ENCODE data around the gene PUM1.
"Not testable (repeated sequence)": the region's sequence is repeated elsewhere in the genome, so short reads cannot be mapped to it uniquely, and the experiment has no call there.

Gene PUM1

GRCh38 chr1:30982431-30982830, 83.1 kb downstream of the PUM1 start:
- DNase-seq (no peak), ATAC-seq (no peak)
- Mint-ChIP-seq H3K9me3 (no peaks in the 10 kb centered on the region), H3K4me1 (peaks cover 42% of the 10 kb centered on the region), H3K27me3 (no peaks in the 10 kb centered on the region), H3K27ac (no peak overlapping the region), H3K36me3 (ENCODE audit: low read depth) (peaks cover 53% of the 10 kb centered on the region), H3K4me3 (no peak overlapping the region)

GRCh38 chr1:30981172-30981571, 84.3 kb downstream of the PUM1 start:
- Mint-ChIP-seq H3K27me3 (no peaks in the 10 kb centered on the region), H3K4me3 (no peak overlapping the region), H3K27ac (no peak overlapping the region), H3K4me1 (peaks cover 49% of the 10 kb centered on the region), H3K9me3 (no peaks in the 10 kb centered on the region), H3K36me3 (ENCODE audit: low read depth) (peaks cover 62% of the 10 kb centered on the region)
- DNase-seq (no peak), ATAC-seq (no peak)

- no peak for DNase-seq
- Mint-ChIP-seq H3K36me3 (ENCODE audit: low read depth) (peaks cover 59% of the 10 kb centered on the region), H3K27me3 (no peaks in the 10 kb centered on the region), H3K4me1 (peaks cover 37% of the 10 kb centered on the region), H3K9me3 (no peaks in the 10 kb centered on the region), H3K4me3 (no peak overlapping the region), H3K27ac (peak overlapping the region; percentile 54)
- ATAC-seq, result no peak
These were observed 88.0 kb downstream of the PUM1 start for GRCh38 chr1:30977511-30977910.

DNA sequence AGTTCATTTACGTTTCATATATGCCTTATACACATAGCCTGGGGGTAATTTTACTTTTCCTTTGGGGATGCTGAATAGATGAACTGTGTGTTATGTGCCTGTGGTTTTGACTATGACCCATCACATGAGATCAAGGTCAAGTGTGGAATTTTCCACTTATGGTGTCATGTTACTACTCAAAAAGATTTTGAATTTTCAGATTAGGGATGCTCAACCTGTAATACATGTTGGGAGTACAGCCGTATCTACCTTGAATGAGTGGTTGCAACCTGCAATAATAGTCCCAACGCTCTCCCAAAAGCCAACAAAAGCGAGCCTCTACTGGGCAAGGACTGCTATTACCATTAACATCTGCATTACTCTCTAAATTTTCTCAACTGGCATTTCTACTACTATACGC, 88.4 kb downstream of the PUM1 start:
- Mint-ChIP-seq H3K9me3 (no peaks in the 10 kb centered on the region), H3K4me1 (peaks cover 33% of the 10 kb centered on the region), H3K4me3 (no peak overlapping the region), H3K27ac (peak overlapping the region; percentile 54), H3K36me3 (ENCODE audit: low read depth) (peaks cover 55% of the 10 kb centered on the region), H3K27me3 (no peaks in the 10 kb centered on the region)
- peak; percentile 71 for ATAC-seq
- no peak for DNase-seq

- DNase-seq (no peak), ATAC-seq (no peak)
- Mint-ChIP-seq H3K27ac (peak overlapping the region; percentile 61), H3K4me1 (peaks cover 33% of the 10 kb centered on the region), H3K9me3 (no peaks in the 10 kb centered on the region), H3K27me3 (no peaks in the 10 kb centered on the region), H3K4me3 (no peak overlapping the region), H3K36me3 (ENCODE audit: low read depth) (peaks cover 59% of the 10 kb centered on the region)
These were observed 89.4 kb downstream of the PUM1 start for GRCh38 chr1:30976143-30976542.

GRCh38 chr1:30975217-30975616, 90.3 kb downstream of the PUM1 start:
- no peaks in the 10 kb centered on the region for H3K27me3 Mint-ChIP-seq
- DNase-seq, result no peak
- no peak overlapping the region for H3K27ac Mint-ChIP-seq
- H3K4me1 Mint-ChIP-seq, result peaks cover 35% of the 10 kb centered on the region
- peaks cover 56% of the 10 kb centered on the region for H3K36me3 Mint-ChIP-seq (ENCODE audit: low read depth)
- no peaks in the 10 kb centered on the region for H3K9me3 Mint-ChIP-seq
- ATAC-seq, result no peak
- H3K4me3 Mint-ChIP-seq, result no peak overlapping the region

DNA sequence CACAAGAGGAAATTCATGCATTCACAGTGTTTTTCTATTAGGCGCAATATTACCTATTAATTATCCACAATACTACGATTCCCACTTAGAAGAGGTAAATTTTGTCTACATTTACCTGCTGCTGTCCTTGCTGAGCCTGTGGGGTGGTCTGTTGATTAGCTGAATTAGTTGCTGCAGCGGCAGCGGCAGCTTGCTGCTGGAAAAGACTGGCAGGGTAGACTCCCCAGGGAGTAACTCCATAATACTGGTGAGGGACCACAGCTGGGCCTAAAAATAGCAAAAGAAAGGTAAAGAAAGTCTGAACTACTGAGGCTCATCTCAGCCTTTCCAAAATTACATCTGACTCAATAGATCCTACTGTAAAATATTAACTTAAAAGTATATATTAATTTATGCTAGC, 91.0 kb downstream of the PUM1 start:
- no peak overlapping the region for H3K27ac Mint-ChIP-seq
- ATAC-seq, result no peak
- H3K9me3 Mint-ChIP-seq, result no peaks in the 10 kb centered on the region
- H3K4me3 Mint-ChIP-seq, result no peak overlapping the region
- peaks cover 56% of the 10 kb centered on the region for H3K36me3 Mint-ChIP-seq (ENCODE audit: low read depth)
- H3K4me1 Mint-ChIP-seq, result peaks cover 36% of the 10 kb centered on the region
- no peak for DNase-seq
- H3K27me3 Mint-ChIP-seq, result no peaks in the 10 kb centered on the region

GRCh38 chr1:30972349-30972748, 93.2 kb downstream of the PUM1 start:
- H3K9me3 Mint-ChIP-seq, result not testable (repeated sequence)

GRCh38 chr1:30971496-30971895, 94.0 kb downstream of the PUM1 start:
- no peak for ATAC-seq
- H3K36me3 Mint-ChIP-seq (ENCODE audit: low read depth), result peaks cover 57% of the 10 kb centered on the region
- H3K4me1 Mint-ChIP-seq, result peaks cover 16% of the 10 kb centered on the region
- no peaks in the 10 kb centered on the region for H3K9me3 Mint-ChIP-seq
- H3K4me3 Mint-ChIP-seq, result no peak overlapping the region
- H3K27ac Mint-ChIP-seq, result peak overlapping the region; percentile 49
- DNase-seq, result no peak
- no peaks in the 10 kb centered on the region for H3K27me3 Mint-ChIP-seq

More at GRCh38 chr1:30972349-30972748, 93.2 kb downstream of the PUM1 start:
- not testable (repeated sequence) for H3K27ac Mint-ChIP-seq, DNase-seq, H3K27me3 Mint-ChIP-seq, H3K4me3 Mint-ChIP-seq, ATAC-seq
- Mint-ChIP-seq H3K36me3 (ENCODE audit: low read depth) (peaks cover 57% of the 10 kb centered on the region), H3K4me1 (peaks cover 23% of the 10 kb centered on the region)

DNA sequence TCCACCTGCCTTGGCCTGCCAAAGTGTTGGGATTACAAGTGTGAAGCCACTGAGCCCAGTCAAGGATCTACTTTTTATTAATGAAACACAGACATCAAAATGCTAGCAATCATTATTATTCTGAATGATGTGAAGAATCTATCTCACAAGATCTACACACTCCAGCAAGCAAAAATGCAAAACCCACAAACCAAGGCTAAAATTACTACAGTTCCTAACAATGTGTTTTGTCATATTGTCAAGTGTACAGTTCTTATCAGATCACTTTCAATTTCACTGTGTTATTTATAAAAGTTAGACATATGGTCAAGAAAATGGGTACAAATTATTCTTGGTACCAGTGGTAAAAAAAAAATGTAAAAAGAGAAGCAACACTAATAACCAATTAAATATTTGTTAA, 95.6 kb downstream of the PUM1 start:
- peaks cover 10% of the 10 kb centered on the region for H3K4me1 Mint-ChIP-seq
- no peaks in the 10 kb centered on the region for H3K9me3 Mint-ChIP-seq
- ATAC-seq, result no peak
- no peak overlapping the region for H3K4me3 Mint-ChIP-seq
- no peaks in the 10 kb centered on the region for H3K27me3 Mint-ChIP-seq
- H3K27ac Mint-ChIP-seq, result no peak overlapping the region
- H3K36me3 Mint-ChIP-seq (ENCODE audit: low read depth), result peaks cover 58% of the 10 kb centered on the region
- no peak for DNase-seq

GRCh38 chr1:30968220-30968971, 97.1 kb downstream of the PUM1 start:
- no peaks in the 10 kb centered on the region for H3K9me3 Mint-ChIP-seq
- H3K4me3 Mint-ChIP-seq, result no peak overlapping the region
- peaks cover 10% of the 10 kb centered on the region for H3K4me1 Mint-ChIP-seq
- no peaks in the 10 kb centered on the region for H3K27me3 Mint-ChIP-seq
- peaks cover 63% of the 10 kb centered on the region for H3K36me3 Mint-ChIP-seq (ENCODE audit: low read depth)
- no peak for DNase-seq
- ATAC-seq, result no peak
- peak overlapping the region; percentile 43 for H3K27ac Mint-ChIP-seq

- no peak overlapping the region for H3K4me3 Mint-ChIP-seq
- DNase-seq, result no peak
- H3K27ac Mint-ChIP-seq, result peak overlapping the region; percentile 29
- H3K36me3 Mint-ChIP-seq (ENCODE audit: low read depth), result peaks cover 73% of the 10 kb centered on the region
- peaks cover 10% of the 10 kb centered on the region for H3K4me1 Mint-ChIP-seq
- ATAC-seq, result no peak
- no peaks in the 10 kb centered on the region for H3K27me3 Mint-ChIP-seq
- no peaks in the 10 kb centered on the region for H3K9me3 Mint-ChIP-seq
These were observed 98.7 kb downstream of the PUM1 start for GRCh38 chr1:30966690-30967369.

DNA sequence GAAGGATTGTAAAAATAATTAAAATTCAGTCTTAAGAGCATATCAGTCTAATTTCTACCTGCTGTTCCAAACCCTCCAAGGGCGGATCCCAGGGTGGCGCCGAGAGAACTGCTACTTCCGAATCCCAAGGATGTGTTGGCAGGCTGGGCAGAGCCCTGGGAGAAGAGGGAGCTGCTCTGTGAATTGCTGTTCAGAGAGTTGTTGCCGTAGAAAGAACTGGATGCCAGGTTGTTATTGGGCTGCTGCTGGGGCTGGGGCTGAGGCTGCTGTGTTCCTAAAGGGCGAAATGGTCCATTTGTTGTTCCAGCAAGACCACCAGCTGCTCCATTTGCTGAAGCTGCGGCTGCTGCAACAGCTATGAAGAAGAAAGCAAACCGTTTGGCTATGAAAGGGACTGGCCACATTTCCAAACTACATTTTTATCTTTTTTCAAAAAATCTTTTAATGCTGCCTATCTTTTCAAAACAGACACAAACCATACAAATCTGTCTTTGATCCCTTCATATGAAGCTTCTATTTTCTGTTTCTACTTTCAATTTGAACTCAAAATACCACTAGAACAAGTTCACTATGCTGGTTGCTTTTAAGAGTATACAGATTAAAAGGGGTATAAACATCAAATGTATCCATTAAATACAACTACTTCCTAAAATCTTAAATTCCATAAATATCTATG, 99.5 kb downstream of the PUM1 start:
- H3K27me3 Mint-ChIP-seq, result no peaks in the 10 kb centered on the region
- H3K9me3 Mint-ChIP-seq, result no peaks in the 10 kb centered on the region
- H3K36me3 Mint-ChIP-seq (ENCODE audit: low read depth), result peaks cover 69% of the 10 kb centered on the region
- H3K4me1 Mint-ChIP-seq, result peaks cover 10% of the 10 kb centered on the region
- no peak overlapping the region for H3K27ac Mint-ChIP-seq
- no peak for DNase-seq
- ATAC-seq, result no peak
- H3K4me3 Mint-ChIP-seq, result no peak overlapping the region

DNA sequence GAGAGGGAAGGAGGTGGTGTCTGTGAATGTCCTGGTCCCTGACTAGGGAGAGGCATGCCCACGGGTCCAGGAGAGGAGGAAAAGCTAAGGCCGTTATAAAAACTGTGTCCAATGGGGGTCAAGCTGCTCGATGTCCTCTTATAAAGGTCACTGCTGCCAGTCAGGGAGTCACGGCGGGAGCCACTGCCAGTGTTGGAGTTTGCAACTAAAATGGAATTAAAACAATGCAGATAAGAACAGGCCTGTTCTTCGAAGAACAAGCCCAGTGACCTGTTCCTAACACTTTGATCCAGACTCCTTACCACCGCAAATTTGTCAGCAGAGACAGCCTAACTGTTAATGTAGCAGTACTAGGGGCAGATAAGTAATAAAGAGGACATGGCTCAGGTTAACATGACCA, 100.8 kb downstream of the PUM1 start:
- no peak for DNase-seq
- peaks cover 5% of the 10 kb centered on the region for H3K4me1 Mint-ChIP-seq
- H3K27me3 Mint-ChIP-seq, result no peaks in the 10 kb centered on the region
- ATAC-seq, result no peak
- H3K4me3 Mint-ChIP-seq, result no peak overlapping the region
- peak overlapping the region; percentile 23 for H3K27ac Mint-ChIP-seq
- no peaks in the 10 kb centered on the region for H3K9me3 Mint-ChIP-seq
- peaks cover 74% of the 10 kb centered on the region for H3K36me3 Mint-ChIP-seq (ENCODE audit: low read depth)
